HepG2 (cell line): ENCODE results near the gene RBM8A. TPM values are rescaled to one million over a fixed set of nuclear protein-coding genes. Genes with fewer than 3 reads are reported as not detected.

Source experiments
- HOXD1 ChIP-seq: sonication (generic); formaldehyde crosslinking; IDR thresholded peaks from 2 replicates; pipeline ENCODE4 v1.5.0; 2020; ENCODE audit warnings: missing genetic modification reagents
- IRX3 ChIP-seq: sonication (generic); formaldehyde crosslinking; IDR thresholded peaks from 2 replicates; pipeline ENCODE4 v1.8.1; 2023; ENCODE audit warnings: mild to moderate bottlenecking, low read depth, missing genetic modification reagents, borderline replicate concordance
- KDM6A ChIP-seq: IDR thresholded peaks from 2 replicates; pipeline ENCODE4 v1.6.1; 2016; ENCODE audit warnings: low read depth
- NBN ChIP-seq: fragments of 450-650 bp; conservative IDR thresholded peaks from 2 replicates; pipeline ENCODE4 v1.6.1; 2017
- NFKBIZ ChIP-seq: IDR thresholded peaks from 2 replicates; pipeline ENCODE4 v1.6.1; 2018; ENCODE audit warnings: missing genetic modification reagents, missing compliant biosample characterization
- PAX8 ChIP-seq: sonication (generic); formaldehyde crosslinking; IDR thresholded peaks from 2 replicates; pipeline ENCODE4 v1.8.0; 2022; ENCODE audit warnings: mild to moderate bottlenecking, missing genetic modification reagents, borderline replicate concordance
- ZNF205 ChIP-seq: IDR thresholded peaks from 2 replicates; pipeline ENCODE4 v1.6.1; 2018; ENCODE audit warnings: missing biosample characterization, missing genetic modification reagents
- ZNF496 ChIP-seq: sonication (generic); formaldehyde crosslinking; IDR thresholded peaks from 2 replicates; pipeline ENCODE4 v1.8.1; 2023; ENCODE audit warnings: mild to moderate bottlenecking, moderate library complexity, missing genetic modification reagents; ENCODE audit not compliant: insufficient replicate concordance
- ZNF607 ChIP-seq: sonication (generic); formaldehyde crosslinking; IDR thresholded peaks from 2 replicates; pipeline ENCODE4 v1.5.1; 2020; ENCODE audit warnings: missing genetic modification reagents, mild to moderate bottlenecking, borderline replicate concordance
- ZNF619 ChIP-seq: sonication (generic); formaldehyde crosslinking; IDR thresholded peaks from 2 replicates; pipeline ENCODE4 v1.4.0; 2020; ENCODE audit warnings: mild to moderate bottlenecking, missing genetic modification reagents
- polyA plus RNA-seq, 8 experiments: library from polyadenylated mRNA; depleted of rRNA in 3 of 8; stranded (reverse) in 7 of 8; unstranded in 1 of 8; fragments of >200 nt; fragmentation: Illumina TruSeq in 4 of 8; extraction: Trizol in 4 of 8; gene quantifications; 2 replicates each; pipeline versions ENCODE4 v1.2.1 to v1.2.3, GENCODE V29; 2011 to 2016; ENCODE audit warnings: low read depth in 4 of 8, missing spikeins in 1 of 8, mixed read lengths in 1 of 8; ENCODE audit not compliant: insufficient read depth in 1 of 8
- total RNA-seq, 5 experiments: library from RNA; depleted of rRNA; stranded (reverse); fragments of >200 nt; fragmentation: Illumina TruSeq; extraction: Trizol; gene quantifications; 2 replicates each; pipeline ENCODE4 v1.2.3, GENCODE V29; 2016; ENCODE audit warnings: low read depth in 1 of 5
- TF ChIP-seq, protein P1 (sequence below): sonication (generic); formaldehyde crosslinking; IDR thresholded peaks from 2 replicates; pipeline ENCODE4 v1.9.0; 2022; ENCODE audit warnings: low read depth, missing genetic modification reagents
- TF ChIP-seq, protein P2 (sequence below): sonication (generic); formaldehyde crosslinking; IDR thresholded peaks from 2 replicates; pipeline ENCODE4 v1.4.0; 2020; ENCODE audit warnings: missing genetic modification reagents, borderline replicate concordance
- TF ChIP-seq, protein P3 (sequence below): sonication (generic); formaldehyde crosslinking; IDR thresholded peaks from 2 replicates; pipeline ENCODE4 v1.5.1; 2020; ENCODE audit warnings: missing genetic modification reagents, mild to moderate bottlenecking, borderline replicate concordance
- TF ChIP-seq, protein P4 (sequence below): sonication (generic); formaldehyde crosslinking; IDR thresholded peaks from 2 replicates; pipeline ENCODE4 v1.4.0; 2020; ENCODE audit warnings: missing genetic modification reagents
- TF ChIP-seq, protein P5 (sequence below): sonication (generic); formaldehyde crosslinking; IDR thresholded peaks from 2 replicates; pipeline ENCODE4 v1.9.0; 2022; ENCODE audit warnings: missing genetic modification reagents, mild to moderate bottlenecking, borderline replicate concordance

RBM8A gene
- total and polyA plus RNA-seq, 2 of the 13 experiments (the other 11 are each of a cell fraction or from before 2014, with no cell fraction given) = 106 to 162 TPM

DNA sequence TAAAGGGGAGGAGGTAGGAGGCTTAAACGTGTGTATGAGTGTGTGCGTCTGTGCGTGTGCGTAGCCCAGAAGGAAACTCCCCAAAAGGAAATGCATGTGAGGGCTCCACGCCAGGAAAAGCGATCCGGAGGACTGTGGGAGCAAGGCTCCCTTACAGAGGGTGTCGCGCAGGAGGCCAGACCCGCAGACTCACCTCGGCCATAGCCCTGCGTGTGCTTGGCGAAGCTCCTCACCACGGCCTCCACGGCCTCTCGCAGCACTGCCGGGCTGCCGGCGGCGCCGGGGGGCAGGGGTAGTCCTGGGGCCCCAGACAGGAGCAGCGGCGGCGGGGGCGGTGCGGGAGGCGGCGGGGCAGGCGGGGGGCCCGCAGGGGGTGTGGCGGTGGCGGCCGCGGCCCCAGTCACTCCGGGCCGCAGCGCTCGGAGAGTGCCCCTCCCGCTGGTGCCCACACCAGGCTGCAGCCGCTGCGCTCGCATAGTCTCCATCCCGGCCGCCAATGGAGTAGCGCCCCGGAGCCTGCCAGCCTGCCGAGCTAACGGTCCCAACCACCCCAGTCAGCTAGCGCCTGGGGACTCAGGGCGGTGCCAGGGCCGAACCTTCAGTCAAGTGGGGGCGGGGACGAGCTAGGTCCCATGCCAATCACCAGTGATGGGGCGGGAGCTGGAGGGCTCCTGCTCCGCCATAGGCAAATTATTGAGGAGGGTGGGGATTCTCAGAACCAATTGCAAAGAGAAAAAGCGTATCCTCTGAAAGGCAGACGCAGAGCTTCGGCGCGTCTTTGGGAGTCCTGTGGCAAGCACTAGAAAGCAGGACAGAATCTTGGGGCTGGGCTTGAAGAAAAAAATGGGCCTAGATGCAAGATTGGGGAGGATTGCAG, 30.4 kb upstream of the RBM8A start, which contains the start of gene LIX1L (continued):
- TF ChIP-seq, protein P1, sequence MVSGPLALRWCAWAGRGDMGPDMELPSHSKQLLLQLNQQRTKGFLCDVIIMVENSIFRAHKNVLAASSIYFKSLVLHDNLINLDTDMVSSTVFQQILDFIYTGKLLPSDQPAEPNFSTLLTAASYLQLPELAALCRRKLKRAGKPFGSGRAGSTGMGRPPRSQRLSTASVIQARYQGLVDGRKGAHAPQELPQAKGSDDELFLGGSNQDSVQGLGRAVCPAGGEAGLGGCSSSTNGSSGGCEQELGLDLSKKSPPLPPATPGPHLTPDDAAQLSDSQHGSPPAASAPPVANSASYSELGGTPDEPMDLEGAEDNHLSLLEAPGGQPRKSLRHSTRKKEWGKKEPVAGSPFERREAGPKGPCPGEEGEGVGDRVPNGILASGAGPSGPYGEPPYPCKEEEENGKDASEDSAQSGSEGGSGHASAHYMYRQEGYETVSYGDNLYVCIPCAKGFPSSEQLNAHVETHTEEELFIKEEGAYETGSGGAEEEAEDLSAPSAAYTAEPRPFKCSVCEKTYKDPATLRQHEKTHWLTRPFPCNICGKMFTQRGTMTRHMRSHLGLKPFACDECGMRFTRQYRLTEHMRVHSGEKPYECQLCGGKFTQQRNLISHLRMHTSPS (CRISPR knock-in tag) = peak; percentile 80
- TF ChIP-seq ZNF205 (CRISPR knock-in tag) (0 out of 2 replicates have a peak, but pooled peaks have one; percentile 49), PAX8 (CRISPR knock-in tag) (no peak), HOXD1 (CRISPR knock-in tag) (peak; percentile 44; the same call in 1 of the 2 replicates), NFKBIZ (CRISPR knock-in tag) (no peak; the same call in 1 of the 2 replicates), IRX3 (peak; percentile 59; the same call in 1 of the 2 replicates), NBN (no peak), ZNF607 (peak; percentile 72; the same call in 1 of the 2 replicates), KDM6A (CRISPR knock-in tag) (no peak), ZNF496 (CRISPR knock-in tag) (no peak), ZNF619 (CRISPR knock-in tag) (no peak)
- TF ChIP-seq, protein P2, sequence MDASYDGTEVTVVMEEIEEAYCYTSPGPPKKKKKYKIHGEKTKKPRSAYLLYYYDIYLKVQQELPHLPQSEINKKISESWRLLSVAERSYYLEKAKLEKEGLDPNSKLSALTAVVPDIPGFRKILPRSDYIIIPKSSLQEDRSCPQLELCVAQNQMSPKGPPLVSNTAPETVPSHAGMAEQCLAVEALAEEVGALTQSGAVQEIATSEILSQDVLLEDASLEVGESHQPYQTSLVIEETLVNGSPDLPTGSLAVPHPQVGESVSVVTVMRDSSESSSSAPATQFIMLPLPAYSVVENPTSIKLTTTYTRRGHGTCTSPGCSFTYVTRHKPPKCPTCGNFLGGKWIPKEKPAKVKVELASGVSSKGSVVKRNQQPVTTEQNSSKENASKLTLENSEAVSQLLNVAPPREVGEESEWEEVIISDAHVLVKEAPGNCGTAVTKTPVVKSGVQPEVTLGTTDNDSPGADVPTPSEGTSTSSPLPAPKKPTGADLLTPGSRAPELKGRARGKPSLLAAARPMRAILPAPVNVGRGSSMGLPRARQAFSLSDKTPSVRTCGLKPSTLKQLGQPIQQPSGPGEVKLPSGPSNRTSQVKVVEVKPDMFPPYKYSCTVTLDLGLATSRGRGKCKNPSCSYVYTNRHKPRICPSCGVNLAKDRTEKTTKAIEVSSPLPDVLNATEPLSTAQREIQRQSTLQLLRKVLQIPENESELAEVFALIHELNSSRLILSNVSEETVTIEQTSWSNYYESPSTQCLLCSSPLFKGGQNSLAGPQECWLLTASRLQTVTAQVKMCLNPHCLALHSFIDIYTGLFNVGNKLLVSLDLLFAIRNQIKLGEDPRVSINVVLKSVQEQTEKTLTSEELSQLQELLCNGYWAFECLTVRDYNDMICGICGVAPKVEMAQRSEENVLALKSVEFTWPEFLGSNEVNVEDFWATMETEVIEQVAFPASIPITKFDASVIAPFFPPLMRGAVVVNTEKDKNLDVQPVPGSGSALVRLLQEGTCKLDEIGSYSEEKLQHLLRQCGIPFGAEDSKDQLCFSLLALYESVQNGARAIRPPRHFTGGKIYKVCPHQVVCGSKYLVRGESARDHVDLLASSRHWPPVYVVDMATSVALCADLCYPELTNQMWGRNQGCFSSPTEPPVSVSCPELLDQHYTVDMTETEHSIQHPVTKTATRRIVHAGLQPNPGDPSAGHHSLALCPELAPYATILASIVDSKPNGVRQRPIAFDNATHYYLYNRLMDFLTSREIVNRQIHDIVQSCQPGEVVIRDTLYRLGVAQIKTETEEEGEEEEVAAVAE (CRISPR knock-in tag) = no peak
- TF ChIP-seq, protein P3, sequence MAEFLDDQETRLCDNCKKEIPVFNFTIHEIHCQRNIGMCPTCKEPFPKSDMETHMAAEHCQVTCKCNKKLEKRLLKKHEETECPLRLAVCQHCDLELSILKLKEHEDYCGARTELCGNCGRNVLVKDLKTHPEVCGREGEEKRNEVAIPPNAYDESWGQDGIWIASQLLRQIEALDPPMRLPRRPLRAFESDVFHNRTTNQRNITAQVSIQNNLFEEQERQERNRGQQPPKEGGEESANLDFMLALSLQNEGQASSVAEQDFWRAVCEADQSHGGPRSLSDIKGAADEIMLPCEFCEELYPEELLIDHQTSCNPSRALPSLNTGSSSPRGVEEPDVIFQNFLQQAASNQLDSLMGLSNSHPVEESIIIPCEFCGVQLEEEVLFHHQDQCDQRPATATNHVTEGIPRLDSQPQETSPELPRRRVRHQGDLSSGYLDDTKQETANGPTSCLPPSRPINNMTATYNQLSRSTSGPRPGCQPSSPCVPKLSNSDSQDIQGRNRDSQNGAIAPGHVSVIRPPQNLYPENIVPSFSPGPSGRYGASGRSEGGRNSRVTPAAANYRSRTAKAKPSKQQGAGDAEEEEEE (CRISPR knock-in tag) = no peak
- TF ChIP-seq, protein P4, sequence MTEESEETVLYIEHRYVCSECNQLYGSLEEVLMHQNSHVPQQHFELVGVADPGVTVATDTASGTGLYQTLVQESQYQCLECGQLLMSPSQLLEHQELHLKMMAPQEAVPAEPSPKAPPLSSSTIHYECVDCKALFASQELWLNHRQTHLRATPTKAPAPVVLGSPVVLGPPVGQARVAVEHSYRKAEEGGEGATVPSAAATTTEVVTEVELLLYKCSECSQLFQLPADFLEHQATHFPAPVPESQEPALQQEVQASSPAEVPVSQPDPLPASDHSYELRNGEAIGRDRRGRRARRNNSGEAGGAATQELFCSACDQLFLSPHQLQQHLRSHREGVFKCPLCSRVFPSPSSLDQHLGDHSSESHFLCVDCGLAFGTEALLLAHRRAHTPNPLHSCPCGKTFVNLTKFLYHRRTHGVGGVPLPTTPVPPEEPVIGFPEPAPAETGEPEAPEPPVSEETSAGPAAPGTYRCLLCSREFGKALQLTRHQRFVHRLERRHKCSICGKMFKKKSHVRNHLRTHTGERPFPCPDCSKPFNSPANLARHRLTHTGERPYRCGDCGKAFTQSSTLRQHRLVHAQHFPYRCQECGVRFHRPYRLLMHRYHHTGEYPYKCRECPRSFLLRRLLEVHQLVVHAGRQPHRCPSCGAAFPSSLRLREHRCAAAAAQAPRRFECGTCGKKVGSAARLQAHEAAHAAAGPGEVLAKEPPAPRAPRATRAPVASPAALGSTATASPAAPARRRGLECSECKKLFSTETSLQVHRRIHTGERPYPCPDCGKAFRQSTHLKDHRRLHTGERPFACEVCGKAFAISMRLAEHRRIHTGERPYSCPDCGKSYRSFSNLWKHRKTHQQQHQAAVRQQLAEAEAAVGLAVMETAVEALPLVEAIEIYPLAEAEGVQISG = peak; percentile 63
- TF ChIP-seq, protein P5, sequence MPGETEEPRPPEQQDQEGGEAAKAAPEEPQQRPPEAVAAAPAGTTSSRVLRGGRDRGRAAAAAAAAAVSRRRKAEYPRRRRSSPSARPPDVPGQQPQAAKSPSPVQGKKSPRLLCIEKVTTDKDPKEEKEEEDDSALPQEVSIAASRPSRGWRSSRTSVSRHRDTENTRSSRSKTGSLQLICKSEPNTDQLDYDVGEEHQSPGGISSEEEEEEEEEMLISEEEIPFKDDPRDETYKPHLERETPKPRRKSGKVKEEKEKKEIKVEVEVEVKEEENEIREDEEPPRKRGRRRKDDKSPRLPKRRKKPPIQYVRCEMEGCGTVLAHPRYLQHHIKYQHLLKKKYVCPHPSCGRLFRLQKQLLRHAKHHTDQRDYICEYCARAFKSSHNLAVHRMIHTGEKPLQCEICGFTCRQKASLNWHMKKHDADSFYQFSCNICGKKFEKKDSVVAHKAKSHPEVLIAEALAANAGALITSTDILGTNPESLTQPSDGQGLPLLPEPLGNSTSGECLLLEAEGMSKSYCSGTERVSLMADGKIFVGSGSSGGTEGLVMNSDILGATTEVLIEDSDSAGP = peak; percentile 46; the same call in 1 of the 2 replicates
